Neural progenitor cell (in vitro differentiated cells): ENCODE results near the gene SEC16B. TPM values are rescaled to one million over a fixed set of nuclear protein-coding genes. Genes with fewer than 3 reads are reported as not detected.

ENCODE experiments used
- DNase-seq: peaks from one replicate; pipeline ENCODE4 v3.0.0-alpha.2; 2016; ENCODE audit warnings: low spot score
- H2AFZ ChIP-seq: fragments of 200-600 bp; sonication (generic); replicated peaks from 2 replicates; pipeline ENCODE4 v1.6.1; 2016; ENCODE audit warnings: antibody characterized with exemption
- H3F3A ChIP-seq: fragments of 200-600 bp; sonication (generic); 2 replicates; pipeline ENCODE4 v1.6.1; 2016; ENCODE audit warnings: antibody characterized with exemption, low read depth
- H3K27ac ChIP-seq: fragments of 200-600 bp; sonication (generic); 2 replicates; pipeline ENCODE4 v1.5.1; 2016; ENCODE audit warnings: mild to moderate bottlenecking
- H3K27me3 ChIP-seq: fragments of 200-600 bp; sonication (generic); 2 replicates; pipeline ENCODE4 v1.6.1; 2016; ENCODE audit warnings: mild to moderate bottlenecking, moderate library complexity
- H3K36me3 ChIP-seq: fragments of 200-600 bp; sonication (generic); 2 replicates; pipeline ENCODE4 v1.5.1; 2016
- H3K4me1 ChIP-seq: fragments of 200-600 bp; sonication (generic); 2 replicates; pipeline ENCODE4 v1.6.1; 2016; ENCODE audit warnings: mixed run types
- H3K4me2 ChIP-seq: fragments of 200-600 bp; sonication (generic); 2 replicates; pipeline ENCODE4 v1.6.1; 2016
- H3K4me3 ChIP-seq: fragments of 200-600 bp; sonication (generic); 2 replicates; pipeline ENCODE4 v1.5.1; 2016
- H3K79me2 ChIP-seq: fragments of 200-600 bp; sonication (generic); 2 replicates; pipeline ENCODE4 v1.6.1; 2016; ENCODE audit warnings: low read depth
- H3K9ac ChIP-seq: fragments of 200-600 bp; sonication (generic); 2 replicates; pipeline ENCODE4 v1.6.1; 2016
- H3K9me3 ChIP-seq: fragments of 200-600 bp; sonication (generic); 2 replicates; pipeline ENCODE4 v1.5.1; 2016; ENCODE audit warnings: low read depth
- H4K20me1 ChIP-seq: fragments of 200-600 bp; sonication (generic); 2 replicates; pipeline ENCODE4 v1.6.1; 2016; ENCODE audit warnings: low read depth
- H3K27ac Mint-ChIP-seq: 3 replicates; pipeline ENCODE4 v1.8.0; 2021; ENCODE audit warnings: mixed read lengths
- H3K27me3 Mint-ChIP-seq: 2 replicates; pipeline ENCODE4 v1.8.0; 2022; ENCODE audit warnings: low read depth, mild to moderate bottlenecking, inconsistent platforms, moderate library complexity, mixed read lengths; ENCODE audit not compliant: insufficient read depth
- H3K36me3 Mint-ChIP-seq: 3 replicates; pipeline ENCODE4 v1.8.0; 2021; ENCODE audit warnings: mixed read lengths
- H3K4me1 Mint-ChIP-seq: 3 replicates; pipeline ENCODE4 v1.8.0; 2021; ENCODE audit warnings: mixed read lengths
- H3K4me3 Mint-ChIP-seq: 3 replicates; pipeline ENCODE4 v1.8.0; 2021; ENCODE audit warnings: mild to moderate bottlenecking, moderate library complexity, mixed read lengths
- H3K9me3 Mint-ChIP-seq: 3 replicates; pipeline ENCODE4 v1.8.0; 2020; ENCODE audit warnings: mixed read lengths
- CTCF ChIP-seq: fragments of 200-600 bp; sonication (generic); IDR thresholded peaks from 2 replicates; pipeline ENCODE4 v1.5.1; 2017; ENCODE audit warnings: antibody characterized with exemption, mild to moderate bottlenecking
- EZH2 ChIP-seq: fragments of 200-600 bp; sonication (generic); IDR thresholded peaks from 2 replicates; pipeline ENCODE4 v1.6.1; 2017; ENCODE audit warnings: antibody characterized with exemption, mild to moderate bottlenecking, moderate library complexity
- EZH2phosphoT487 ChIP-seq: fragments of 200-600 bp; sonication (generic); IDR thresholded peaks from 2 replicates; pipeline ENCODE4 v1.6.1; 2017; ENCODE audit warnings: antibody characterized with exemption
- total RNA-seq: library from RNA; depleted of rRNA; stranded (reverse); fragments of >200 nt; gene quantifications from 2 replicates; pipeline ENCODE4 v1.2.3, GENCODE V29; 2015; ENCODE audit warnings: low replicate concordance

SEC16B gene
- total RNA-seq = 0.67 and 0.74 TPM in 2 replicates

GRCh38 chr1:177969825-177970371 is at the start of gene SEC16B:
Gene SEC16B (minus strand): TSS chr1:177970058. CDS start chr1:177967981, 2,077 bp downstream.
- no peaks in the 10 kb centered on the region for H3K27me3 Mint-ChIP-seq
- no peak for DNase-seq
- H3K4me1 Mint-ChIP-seq = no peaks in the 10 kb centered on the region
- Histone ChIP-seq H3K27me3 (no peaks in the 10 kb centered on the region), H3K36me3 (no peaks in the 10 kb centered on the region), H3K4me1 (no peaks in the 10 kb centered on the region), H2AFZ (no peak within 1 kb of the TSS), H3F3A (no peaks in the 10 kb centered on the region), H3K79me2 (no peaks in the 10 kb centered on the region), H3K9me3 (no peaks in the 10 kb centered on the region), H3K9ac (no peak within 1 kb of the TSS), H3K4me3 (no peak within 1 kb of the TSS), H3K27ac (no peak within 1 kb of the TSS), H4K20me1 (no peaks in the 10 kb centered on the region), H3K4me2 (no peak within 1 kb of the TSS)
- H3K36me3 Mint-ChIP-seq = no peaks in the 10 kb centered on the region
- peaks cover 2% of the 10 kb centered on the region for H3K9me3 Mint-ChIP-seq
- no peak within 1 kb of the TSS for H3K4me3 Mint-ChIP-seq
- TF ChIP-seq EZH2phosphoT487 (no peak), EZH2 (no peak), CTCF (no peak)
- no peak within 1 kb of the TSS for H3K27ac Mint-ChIP-seq

GRCh38 chr1:178019622-178020021 is 49.8 kb upstream of the SEC16B start:
- H3K36me3 ChIP-seq = no peaks in the 10 kb centered on the region
- H3K27ac ChIP-seq = no peak overlapping the region
- peaks cover 12% of the 10 kb centered on the region for H3K9me3 ChIP-seq
- no peak overlapping the region for H3K4me3 ChIP-seq
- TF ChIP-seq CTCF = no peak
- TF ChIP-seq EZH2 = no peak
- no peak for TF ChIP-seq EZH2phosphoT487
- no peak overlapping the region for H2AFZ ChIP-seq
- Mint-ChIP-seq H3K27me3 (peaks cover 2% of the 10 kb centered on the region), H3K36me3 (no peaks in the 10 kb centered on the region), H3K9me3 (peaks cover 7% of the 10 kb centered on the region), H3K27ac (no peak overlapping the region), H3K4me1 (no peaks in the 10 kb centered on the region), H3K4me3 (no peak overlapping the region)
- no peak for DNase-seq
- H3K4me1 ChIP-seq = no peaks in the 10 kb centered on the region
- no peaks in the 10 kb centered on the region for H3K79me2 ChIP-seq
- H4K20me1 ChIP-seq = no peaks in the 10 kb centered on the region
- no peaks in the 10 kb centered on the region for H3F3A ChIP-seq
- H3K27me3 ChIP-seq = no peaks in the 10 kb centered on the region
- H3K9ac ChIP-seq = no peak overlapping the region
- no peak overlapping the region for H3K4me2 ChIP-seq

- Histone ChIP-seq H3K36me3 (no peaks in the 10 kb centered on the region), H3K9me3 (peaks cover 12% of the 10 kb centered on the region), H3K4me3 (no peak overlapping the region), H3K4me2 (no peak overlapping the region), H3K9ac (no peak overlapping the region), H3K79me2 (no peaks in the 10 kb centered on the region), H3K27me3 (no peaks in the 10 kb centered on the region), H2AFZ (no peak overlapping the region), H3F3A (no peaks in the 10 kb centered on the region), H4K20me1 (no peaks in the 10 kb centered on the region), H3K27ac (no peak overlapping the region), H3K4me1 (no peaks in the 10 kb centered on the region)
- DNase-seq = no peak
- Mint-ChIP-seq H3K4me1 (no peaks in the 10 kb centered on the region), H3K27me3 (peaks cover 2% of the 10 kb centered on the region), H3K9me3 (peaks cover 7% of the 10 kb centered on the region), H3K27ac (no peak overlapping the region), H3K4me3 (no peak overlapping the region), H3K36me3 (no peaks in the 10 kb centered on the region)
- TF ChIP-seq EZH2phosphoT487 (no peak), CTCF (no peak), EZH2 (no peak)
These were observed 49.4 kb upstream of the SEC16B start for GRCh38 chr1:178019208-178019607.
